IPS-15b (cell line): ENCODE data around the gene ELMOD3.
"Not testable (repeated sequence)": the region's sequence is repeated elsewhere in the genome, so short reads cannot be mapped to it uniquely, and the experiment has no call there.

Source experiments
- H3K27me3 ChIP-seq: one replicate; pipeline ENCODE4 v1.6.1; 2013; ENCODE audit warnings: low read length; ENCODE audit not compliant: control insufficient read depth, insufficient read depth
- H3K36me3 ChIP-seq: one replicate; pipeline ENCODE4 v1.6.1; 2013; ENCODE audit warnings: low read length; ENCODE audit not compliant: control insufficient read depth, insufficient read depth
- H3K4me1 ChIP-seq: one replicate; pipeline ENCODE4 v1.6.1; 2013; ENCODE audit warnings: mild to moderate bottlenecking, low read length; ENCODE audit not compliant: control insufficient read depth, insufficient read depth
- H3K4me3 ChIP-seq: one replicate; pipeline ENCODE4 v1.5.1; 2013; ENCODE audit warnings: low read depth, low read length
- H3K9ac ChIP-seq: one replicate; pipeline ENCODE4 v1.6.1; 2013; ENCODE audit warnings: low read depth, mild to moderate bottlenecking, low read length
- H3K9me3 ChIP-seq: one replicate; pipeline ENCODE4 v1.6.1; 2013; ENCODE audit warnings: mild to moderate bottlenecking, low read length; ENCODE audit not compliant: control insufficient read depth, insufficient read depth

ELMOD3 gene

GRCh38 chr2:85333877-85334276, 20.7 kb upstream of the ELMOD3 start:
- not testable (repeated sequence) for H3K4me3 ChIP-seq, H3K9me3 ChIP-seq, H3K27me3 ChIP-seq, H3K9ac ChIP-seq, H3K4me1 ChIP-seq, H3K36me3 ChIP-seq

DNA sequence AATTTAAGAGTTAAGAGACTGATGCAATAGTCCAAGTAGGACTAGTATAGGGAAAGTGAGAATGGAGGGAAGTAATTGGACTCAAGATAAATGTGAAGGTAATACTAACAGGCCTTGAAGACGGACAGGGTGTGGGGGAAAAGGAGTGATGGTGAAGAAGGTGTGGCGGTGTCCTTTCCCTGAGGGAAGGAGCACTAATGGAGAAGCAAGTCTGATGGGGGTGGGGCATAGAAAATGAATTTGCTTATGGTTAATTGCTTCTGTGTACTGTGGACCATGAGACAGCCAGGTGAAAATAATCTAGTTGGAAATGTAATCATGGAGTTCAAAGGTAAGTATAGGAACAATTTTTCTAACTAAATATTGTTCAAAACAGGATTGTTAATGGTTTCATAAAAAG, 19.6 kb upstream of the ELMOD3 start:
- Histone ChIP-seq H3K9ac (no peak overlapping the region), H3K36me3 (no peaks in the 10 kb centered on the region), H3K4me1 (no peaks in the 10 kb centered on the region), H3K27me3 (no peaks in the 10 kb centered on the region), H3K9me3 (no peaks in the 10 kb centered on the region), H3K4me3 (no peak overlapping the region)

GRCh38 chr2:85340034-85340892, 14.3 kb upstream of the ELMOD3 start:
- H3K9ac ChIP-seq: no peak overlapping the region

GRCh38 chr2:85341269-85342029, 13.1 kb upstream of the ELMOD3 start:
- Histone ChIP-seq H3K4me3 (no peak overlapping the region), H3K9ac (no peak overlapping the region), H3K27me3 (no peaks in the 10 kb centered on the region), H3K9me3 (no peaks in the 10 kb centered on the region), H3K36me3 (peaks cover 7% of the 10 kb centered on the region), H3K4me1 (no peaks in the 10 kb centered on the region)

More at GRCh38 chr2:85340034-85340892, 14.3 kb upstream of the ELMOD3 start:
- Histone ChIP-seq H3K4me1 (no peaks in the 10 kb centered on the region), H3K27me3 (no peaks in the 10 kb centered on the region), H3K9me3 (no peaks in the 10 kb centered on the region), H3K4me3 (no peak overlapping the region), H3K36me3 (peaks cover 7% of the 10 kb centered on the region)

DNA sequence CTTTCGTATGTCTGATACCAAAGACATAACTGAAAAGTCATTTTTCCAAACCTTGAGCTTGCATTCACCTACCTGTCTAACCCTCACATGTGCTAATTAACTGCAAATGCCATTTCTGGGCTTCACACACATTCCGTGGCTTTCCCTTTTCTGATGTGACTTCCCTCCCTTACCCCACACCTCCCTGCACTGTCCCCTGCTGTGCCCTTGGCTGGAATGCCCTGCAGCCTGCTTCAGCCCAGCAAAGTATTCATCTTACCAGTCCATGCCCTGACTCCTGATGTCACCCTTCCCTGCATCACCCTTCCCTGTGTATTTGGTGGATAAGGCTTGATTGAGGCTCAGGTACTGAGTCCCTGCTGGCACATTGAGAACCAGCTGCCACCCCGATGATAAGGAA, 12.4 kb upstream of the ELMOD3 start:
- H3K9me3 ChIP-seq: no peaks in the 10 kb centered on the region
- no peaks in the 10 kb centered on the region for H3K4me1 ChIP-seq
- H3K27me3 ChIP-seq: no peaks in the 10 kb centered on the region
- peaks cover 9% of the 10 kb centered on the region for H3K36me3 ChIP-seq
- H3K9ac ChIP-seq: no peak overlapping the region
- no peak overlapping the region for H3K4me3 ChIP-seq

- H3K4me1 ChIP-seq, H3K9me3 ChIP-seq, H3K36me3 ChIP-seq, H3K27me3 ChIP-seq, H3K9ac ChIP-seq, H3K4me3 ChIP-seq: not testable (repeated sequence)
Measured at GRCh38 chr2:85343207-85343895, 11.2 kb upstream of the ELMOD3 start.

GRCh38 chr2:85344356-85344954, 10.1 kb upstream of the ELMOD3 start:
- H3K9ac ChIP-seq: no peak overlapping the region
- no peak overlapping the region for H3K4me3 ChIP-seq
- H3K36me3 ChIP-seq: peaks cover 9% of the 10 kb centered on the region
- H3K4me1 ChIP-seq: no peaks in the 10 kb centered on the region
- no peaks in the 10 kb centered on the region for H3K9me3 ChIP-seq
- H3K27me3 ChIP-seq: no peaks in the 10 kb centered on the region

- peaks cover 17% of the 10 kb centered on the region for H3K36me3 ChIP-seq
Measured at GRCh38 chr2:85347599-85347998, 7.0 kb upstream of the ELMOD3 start.

GRCh38 chr2:85353876-85354285, 688 bp upstream of the ELMOD3 start:
- Histone ChIP-seq H3K9ac (peak overlapping the region; percentile 79), H3K36me3 (peaks cover 11% of the 10 kb centered on the region), H3K4me3 (peak overlapping the region; percentile 100), H3K27me3 (no peaks in the 10 kb centered on the region), H3K9me3 (no peaks in the 10 kb centered on the region), H3K4me1 (no peaks in the 10 kb centered on the region)

More at GRCh38 chr2:85347599-85347998, 7.0 kb upstream of the ELMOD3 start:
- no peaks in the 10 kb centered on the region for H3K27me3 ChIP-seq
- H3K9ac ChIP-seq: no peak overlapping the region
- no peaks in the 10 kb centered on the region for H3K9me3 ChIP-seq
- H3K4me3 ChIP-seq: no peak overlapping the region
- H3K4me1 ChIP-seq: no peaks in the 10 kb centered on the region

GRCh38 chr2:85355073-85355410, 473 bp downstream of the ELMOD3 start:
- H3K9me3 ChIP-seq: no peaks in the 10 kb centered on the region
- H3K4me1 ChIP-seq: no peaks in the 10 kb centered on the region
- H3K4me3 ChIP-seq: peak overlapping the region; percentile 100
- peaks cover 8% of the 10 kb centered on the region for H3K36me3 ChIP-seq
- H3K27me3 ChIP-seq: no peaks in the 10 kb centered on the region
- peak overlapping the region; percentile 88 for H3K9ac ChIP-seq

DNA sequence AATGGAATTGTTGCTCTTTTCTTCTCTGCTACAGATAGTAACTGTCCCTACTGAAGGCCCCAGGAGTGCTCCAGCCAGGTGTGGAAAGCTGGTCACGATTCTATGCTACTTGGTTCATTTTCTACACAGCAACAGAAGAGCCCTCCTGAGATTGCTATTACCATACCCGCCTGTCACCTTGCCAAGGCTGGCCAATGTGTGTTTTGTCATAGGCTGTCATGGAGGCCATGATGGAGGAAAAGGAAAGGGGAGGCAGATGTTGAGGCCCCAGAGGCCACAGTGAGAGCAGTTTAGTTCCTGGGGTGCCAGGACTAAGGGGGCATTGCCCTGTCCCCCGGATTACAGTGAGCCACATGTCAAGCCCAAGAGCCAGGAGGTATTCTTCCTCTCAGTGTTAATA, 952 bp downstream of the ELMOD3 start:
- H3K9me3 ChIP-seq: no peaks in the 10 kb centered on the region
- H3K36me3 ChIP-seq: peaks cover 4% of the 10 kb centered on the region
- H3K4me1 ChIP-seq: no peaks in the 10 kb centered on the region
- H3K9ac ChIP-seq: no peak overlapping the region
- H3K4me3 ChIP-seq: peak overlapping the region; percentile 100
- H3K27me3 ChIP-seq: no peaks in the 10 kb centered on the region
